K562 (cell line): Measurements from ENCODE around the gene SYT7. TPM values are rescaled to one million over a fixed set of nuclear protein-coding genes. Genes with fewer than 3 reads are reported as not detected.
A peak's percentile ranks its signal among the peaks of the same experiment; 100 is the strongest.

ENCODE experiments used
- L3MBTL2 ChIP-seq: fragments of 450-650 bp; IDR thresholded peaks from 2 replicates; pipeline ENCODE4 v1.6.1; 2016; ENCODE audit warnings: mild to moderate bottlenecking, moderate library complexity
- NCOA1 ChIP-seq: fragments of 450-650 bp; IDR thresholded peaks from 2 replicates; pipeline ENCODE4 v1.6.1; 2016; ENCODE audit warnings: low read depth
- NFYB ChIP-seq: IDR thresholded peaks from 2 replicates; pipeline ENCODE4 v1.6.1; 2011; ENCODE audit warnings: mild to moderate bottlenecking, moderate library complexity; ENCODE audit not compliant: insufficient read length; ENCODE audit errors: extremely low read depth
- polyA plus RNA-seq, 8 experiments: library from polyadenylated mRNA; depleted of rRNA in 4 of 8; stranded (reverse) in 5 of 8; unstranded in 3 of 8; fragments of >200 nt; fragmentation: Nextera tagmentation in 2 of 8; fragmentation: Illumina TruSeq in 1 of 8; extraction: Ambion mirVana in 2 of 8; extraction: Trizol in 1 of 8; gene quantifications; 2 replicates each; pipeline versions ENCODE4 v1.2.1 to v1.2.3, GENCODE V29; 2011 to 2014; ENCODE audit warnings: inconsistent platforms in 1 of 8, missing spikeins in 1 of 8
- total RNA-seq, 7 experiments: library from RNA; depleted of rRNA in 6 of 7; stranded (reverse); fragments of >200 nt in 6 of 7; fragmentation: Illumina TruSeq in 2 of 7; extraction: Trizol in 2 of 7; gene quantifications; 2 replicates each; pipeline versions ENCODE4 v1.2.1 to v1.2.3, GENCODE V29; 2011 to 2021; ENCODE audit warnings: low replicate concordance in 1 of 7
- TF ChIP-seq, protein P1 (sequence below): fragments of 450-650 bp; IDR thresholded peaks from 2 replicates; pipeline ENCODE4 v1.6.1; 2016; ENCODE audit warnings: mild to moderate bottlenecking, moderate library complexity
- TF ChIP-seq, protein P2 (sequence below): fragments of 250-450 bp; sonication (Bioruptor Pico); IDR thresholded peaks from 2 replicates; pipeline ENCODE4 v1.8.0; 2022; ENCODE audit warnings: inconsistent platforms

SYT7 gene
- total and polyA plus RNA-seq, 9 of the 15 experiments (the other 6 are each of a cell fraction or from before 2014, with no cell fraction given) = 0.01 to 0.51 (median 0.16) TPM; not detected in 1

DNA sequence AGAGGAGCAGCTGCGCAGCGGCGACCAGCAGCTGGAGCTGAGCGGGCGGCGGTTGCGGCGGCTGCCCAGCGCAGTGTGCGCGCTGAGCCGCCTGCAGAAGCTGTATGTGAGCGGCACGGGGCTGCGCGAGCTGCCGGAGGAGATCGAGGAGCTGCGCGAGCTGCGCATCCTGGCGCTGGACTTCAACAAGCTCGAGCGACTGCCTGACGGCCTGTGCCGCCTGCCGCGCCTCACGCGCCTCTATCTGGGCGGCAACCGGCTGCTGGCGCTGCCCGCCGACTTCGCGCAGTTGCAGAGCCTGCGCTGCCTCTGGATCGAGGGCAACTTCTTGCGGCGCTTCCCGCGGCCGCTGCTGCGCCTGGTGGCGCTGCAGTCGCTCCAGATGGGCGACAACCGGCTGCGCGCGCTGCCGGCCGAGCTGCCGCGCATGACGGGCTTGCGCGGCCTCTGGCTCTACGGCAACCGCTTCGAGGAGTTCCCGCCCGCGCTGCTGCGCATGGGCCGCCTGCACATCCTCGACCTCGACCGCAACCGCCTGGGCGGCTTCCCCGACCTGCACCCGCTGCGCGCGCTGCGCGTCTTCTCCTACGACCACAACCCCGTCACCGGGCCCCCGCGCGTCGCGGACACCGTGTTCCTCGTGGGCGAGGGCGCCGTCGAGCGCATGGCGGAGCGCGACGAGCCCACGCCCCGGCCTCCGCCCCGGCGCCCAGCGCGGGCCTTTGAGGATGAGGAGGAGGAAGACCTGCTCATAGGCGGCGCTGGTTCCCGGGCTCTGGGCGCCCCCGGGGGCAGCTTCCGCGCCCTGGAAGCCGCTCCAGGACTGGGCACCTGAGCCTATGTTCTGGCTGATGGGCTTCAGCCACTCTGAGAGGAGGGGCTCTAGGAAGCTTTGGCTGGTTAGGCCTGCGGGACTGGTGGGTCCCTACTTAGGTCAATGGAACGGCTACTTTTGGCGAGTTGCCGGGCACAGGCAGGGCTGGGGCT lies 71.5 kb downstream of the SYT7 start (continued):
- TF ChIP-seq, protein P1, sequence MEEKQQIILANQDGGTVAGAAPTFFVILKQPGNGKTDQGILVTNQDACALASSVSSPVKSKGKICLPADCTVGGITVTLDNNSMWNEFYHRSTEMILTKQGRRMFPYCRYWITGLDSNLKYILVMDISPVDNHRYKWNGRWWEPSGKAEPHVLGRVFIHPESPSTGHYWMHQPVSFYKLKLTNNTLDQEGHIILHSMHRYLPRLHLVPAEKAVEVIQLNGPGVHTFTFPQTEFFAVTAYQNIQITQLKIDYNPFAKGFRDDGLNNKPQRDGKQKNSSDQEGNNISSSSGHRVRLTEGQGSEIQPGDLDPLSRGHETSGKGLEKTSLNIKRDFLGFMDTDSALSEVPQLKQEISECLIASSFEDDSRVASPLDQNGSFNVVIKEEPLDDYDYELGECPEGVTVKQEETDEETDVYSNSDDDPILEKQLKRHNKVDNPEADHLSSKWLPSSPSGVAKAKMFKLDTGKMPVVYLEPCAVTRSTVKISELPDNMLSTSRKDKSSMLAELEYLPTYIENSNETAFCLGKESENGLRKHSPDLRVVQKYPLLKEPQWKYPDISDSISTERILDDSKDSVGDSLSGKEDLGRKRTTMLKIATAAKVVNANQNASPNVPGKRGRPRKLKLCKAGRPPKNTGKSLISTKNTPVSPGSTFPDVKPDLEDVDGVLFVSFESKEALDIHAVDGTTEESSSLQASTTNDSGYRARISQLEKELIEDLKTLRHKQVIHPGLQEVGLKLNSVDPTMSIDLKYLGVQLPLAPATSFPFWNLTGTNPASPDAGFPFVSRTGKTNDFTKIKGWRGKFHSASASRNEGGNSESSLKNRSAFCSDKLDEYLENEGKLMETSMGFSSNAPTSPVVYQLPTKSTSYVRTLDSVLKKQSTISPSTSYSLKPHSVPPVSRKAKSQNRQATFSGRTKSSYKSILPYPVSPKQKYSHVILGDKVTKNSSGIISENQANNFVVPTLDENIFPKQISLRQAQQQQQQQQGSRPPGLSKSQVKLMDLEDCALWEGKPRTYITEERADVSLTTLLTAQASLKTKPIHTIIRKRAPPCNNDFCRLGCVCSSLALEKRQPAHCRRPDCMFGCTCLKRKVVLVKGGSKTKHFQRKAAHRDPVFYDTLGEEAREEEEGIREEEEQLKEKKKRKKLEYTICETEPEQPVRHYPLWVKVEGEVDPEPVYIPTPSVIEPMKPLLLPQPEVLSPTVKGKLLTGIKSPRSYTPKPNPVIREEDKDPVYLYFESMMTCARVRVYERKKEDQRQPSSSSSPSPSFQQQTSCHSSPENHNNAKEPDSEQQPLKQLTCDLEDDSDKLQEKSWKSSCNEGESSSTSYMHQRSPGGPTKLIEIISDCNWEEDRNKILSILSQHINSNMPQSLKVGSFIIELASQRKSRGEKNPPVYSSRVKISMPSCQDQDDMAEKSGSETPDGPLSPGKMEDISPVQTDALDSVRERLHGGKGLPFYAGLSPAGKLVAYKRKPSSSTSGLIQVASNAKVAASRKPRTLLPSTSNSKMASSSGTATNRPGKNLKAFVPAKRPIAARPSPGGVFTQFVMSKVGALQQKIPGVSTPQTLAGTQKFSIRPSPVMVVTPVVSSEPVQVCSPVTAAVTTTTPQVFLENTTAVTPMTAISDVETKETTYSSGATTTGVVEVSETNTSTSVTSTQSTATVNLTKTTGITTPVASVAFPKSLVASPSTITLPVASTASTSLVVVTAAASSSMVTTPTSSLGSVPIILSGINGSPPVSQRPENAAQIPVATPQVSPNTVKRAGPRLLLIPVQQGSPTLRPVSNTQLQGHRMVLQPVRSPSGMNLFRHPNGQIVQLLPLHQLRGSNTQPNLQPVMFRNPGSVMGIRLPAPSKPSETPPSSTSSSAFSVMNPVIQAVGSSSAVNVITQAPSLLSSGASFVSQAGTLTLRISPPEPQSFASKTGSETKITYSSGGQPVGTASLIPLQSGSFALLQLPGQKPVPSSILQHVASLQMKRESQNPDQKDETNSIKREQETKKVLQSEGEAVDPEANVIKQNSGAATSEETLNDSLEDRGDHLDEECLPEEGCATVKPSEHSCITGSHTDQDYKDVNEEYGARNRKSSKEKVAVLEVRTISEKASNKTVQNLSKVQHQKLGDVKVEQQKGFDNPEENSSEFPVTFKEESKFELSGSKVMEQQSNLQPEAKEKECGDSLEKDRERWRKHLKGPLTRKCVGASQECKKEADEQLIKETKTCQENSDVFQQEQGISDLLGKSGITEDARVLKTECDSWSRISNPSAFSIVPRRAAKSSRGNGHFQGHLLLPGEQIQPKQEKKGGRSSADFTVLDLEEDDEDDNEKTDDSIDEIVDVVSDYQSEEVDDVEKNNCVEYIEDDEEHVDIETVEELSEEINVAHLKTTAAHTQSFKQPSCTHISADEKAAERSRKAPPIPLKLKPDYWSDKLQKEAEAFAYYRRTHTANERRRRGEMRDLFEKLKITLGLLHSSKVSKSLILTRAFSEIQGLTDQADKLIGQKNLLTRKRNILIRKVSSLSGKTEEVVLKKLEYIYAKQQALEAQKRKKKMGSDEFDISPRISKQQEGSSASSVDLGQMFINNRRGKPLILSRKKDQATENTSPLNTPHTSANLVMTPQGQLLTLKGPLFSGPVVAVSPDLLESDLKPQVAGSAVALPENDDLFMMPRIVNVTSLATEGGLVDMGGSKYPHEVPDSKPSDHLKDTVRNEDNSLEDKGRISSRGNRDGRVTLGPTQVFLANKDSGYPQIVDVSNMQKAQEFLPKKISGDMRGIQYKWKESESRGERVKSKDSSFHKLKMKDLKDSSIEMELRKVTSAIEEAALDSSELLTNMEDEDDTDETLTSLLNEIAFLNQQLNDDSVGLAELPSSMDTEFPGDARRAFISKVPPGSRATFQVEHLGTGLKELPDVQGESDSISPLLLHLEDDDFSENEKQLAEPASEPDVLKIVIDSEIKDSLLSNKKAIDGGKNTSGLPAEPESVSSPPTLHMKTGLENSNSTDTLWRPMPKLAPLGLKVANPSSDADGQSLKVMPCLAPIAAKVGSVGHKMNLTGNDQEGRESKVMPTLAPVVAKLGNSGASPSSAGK = peak; percentile 95
- TF ChIP-seq NFYB (no peak), L3MBTL2 (peak; percentile 99), NCOA1 (no peak)
- TF ChIP-seq, protein P2, sequence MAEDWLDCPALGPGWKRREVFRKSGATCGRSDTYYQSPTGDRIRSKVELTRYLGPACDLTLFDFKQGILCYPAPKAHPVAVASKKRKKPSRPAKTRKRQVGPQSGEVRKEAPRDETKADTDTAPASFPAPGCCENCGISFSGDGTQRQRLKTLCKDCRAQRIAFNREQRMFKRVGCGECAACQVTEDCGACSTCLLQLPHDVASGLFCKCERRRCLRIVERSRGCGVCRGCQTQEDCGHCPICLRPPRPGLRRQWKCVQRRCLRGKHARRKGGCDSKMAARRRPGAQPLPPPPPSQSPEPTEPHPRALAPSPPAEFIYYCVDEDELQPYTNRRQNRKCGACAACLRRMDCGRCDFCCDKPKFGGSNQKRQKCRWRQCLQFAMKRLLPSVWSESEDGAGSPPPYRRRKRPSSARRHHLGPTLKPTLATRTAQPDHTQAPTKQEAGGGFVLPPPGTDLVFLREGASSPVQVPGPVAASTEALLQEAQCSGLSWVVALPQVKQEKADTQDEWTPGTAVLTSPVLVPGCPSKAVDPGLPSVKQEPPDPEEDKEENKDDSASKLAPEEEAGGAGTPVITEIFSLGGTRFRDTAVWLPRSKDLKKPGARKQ (CRISPR knock-in tag) = 0 out of 2 replicates have a peak, but pooled peaks have one; percentile 54
